Stimulated activated naive CD8-positive, alpha-beta T cell treated with anti-CD3 and anti-CD28 coated beads, Interleukin-15, amount 100 ng/mL, for 72 hours (primary cell): ENCODE measurements around the gene PRDM16.

Source experiments
- ATAC-seq: fragments of 150-1000 bp; cut with Tn5 transposase; 2 replicates; pipeline ENCODE4 v1.10.0; 2021; ENCODE audit warnings: mild to moderate bottlenecking, moderate library complexity
- DNase-seq, 2 donors: peaks; one replicate each; pipeline ENCODE4 v3.0.0; 2021 to 2022
- H3K27ac Mint-ChIP-seq, 2 donors: one replicate each; pipeline ENCODE4 v1.8.0; 2022; ENCODE audit warnings: mild to moderate bottlenecking in 2 of 2, mixed read lengths in 2 of 2, moderate library complexity in 2 of 2
- H3K27me3 Mint-ChIP-seq: one replicate; pipeline ENCODE4 v1.8.0; 2022; ENCODE audit warnings: mixed read lengths
- H3K4me1 Mint-ChIP-seq: one replicate; pipeline ENCODE4 v1.8.0; 2022; ENCODE audit warnings: mild to moderate bottlenecking, mixed read lengths
- H3K4me3 Mint-ChIP-seq, 2 donors: one replicate each; pipeline ENCODE4 v1.8.0; 2022; ENCODE audit warnings: mild to moderate bottlenecking in 2 of 2, mixed read lengths in 2 of 2, moderate library complexity in 1 of 2
- H3K9me3 Mint-ChIP-seq, 2 donors: one replicate each; pipeline ENCODE4 v1.8.0; 2022; ENCODE audit warnings: mixed read lengths in 2 of 2

The PRDM16 gene

DNA sequence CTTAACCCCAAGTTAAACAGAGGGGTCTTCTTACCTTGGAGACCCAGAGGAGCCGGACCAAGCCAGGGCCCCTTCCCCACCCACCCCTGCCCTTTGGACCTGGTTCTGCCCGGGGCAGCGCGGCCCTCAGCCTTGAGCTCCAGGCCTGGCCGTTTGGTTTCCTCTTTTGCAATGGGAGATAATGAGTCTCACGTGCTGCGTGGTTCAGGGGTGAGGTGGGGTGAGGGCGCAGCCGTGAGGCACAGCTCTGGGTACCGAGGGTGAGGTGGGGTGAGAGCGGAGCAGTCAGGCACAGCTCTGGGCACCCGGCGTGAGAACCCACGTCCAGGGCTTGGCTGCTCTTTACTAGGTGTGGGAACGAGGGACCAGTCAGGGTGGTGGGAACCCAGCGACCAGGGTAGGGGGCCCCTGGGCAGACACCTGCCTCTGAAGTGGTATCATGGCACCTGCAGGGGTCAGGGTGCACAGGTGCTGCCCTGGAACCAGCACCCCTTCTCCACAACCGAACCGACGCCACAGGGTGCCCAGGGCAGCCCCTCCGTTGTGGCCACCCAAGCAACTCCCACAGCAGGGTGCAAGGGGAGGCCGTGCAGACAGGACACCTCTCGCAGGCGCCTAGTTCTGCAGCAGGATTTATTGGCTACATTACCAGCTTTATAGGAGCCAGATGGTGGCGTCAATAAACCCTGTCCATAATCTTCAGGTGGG, 182.2 kb downstream of the PRDM16 start:
- ATAC-seq: no peak
- H3K9me3 Mint-ChIP-seq: no peaks in the 10 kb centered on the region

DNA sequence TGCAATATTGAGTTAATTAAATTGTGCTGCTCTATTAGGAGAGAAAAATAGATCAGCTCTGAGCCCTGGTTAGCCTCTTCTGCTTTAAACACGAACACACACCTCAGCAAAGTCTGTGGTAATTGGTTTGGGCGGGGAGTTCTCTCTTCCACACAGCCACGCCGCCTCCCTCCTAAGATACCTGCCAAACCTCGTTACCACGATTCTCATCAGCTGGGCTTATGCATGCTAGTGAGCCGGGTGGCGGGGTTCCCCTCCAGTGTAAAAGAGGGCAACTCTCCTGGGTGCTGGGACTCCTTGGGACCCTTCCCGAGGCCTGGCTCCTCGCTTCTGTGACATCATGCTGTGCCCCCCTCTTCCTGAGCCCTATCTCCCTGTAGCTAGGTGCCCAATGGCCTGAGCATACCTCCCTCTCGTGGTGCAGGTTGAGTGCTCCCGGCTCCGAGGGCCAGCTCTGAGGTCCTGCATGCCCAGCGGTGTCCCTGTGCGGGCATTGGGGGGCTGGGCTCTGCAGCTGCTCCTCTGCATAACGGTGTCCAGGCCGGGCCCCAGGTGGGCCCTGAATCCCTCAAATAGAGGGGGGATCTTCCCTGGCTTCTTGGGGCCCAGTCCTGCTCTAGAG, 182.9 kb downstream of the PRDM16 start:
- Mint-ChIP-seq H3K4me3 (no peak overlapping the region), H3K9me3 (no peaks in the 10 kb centered on the region), H3K4me1 (no peaks in the 10 kb centered on the region), H3K27me3 (peaks cover 29% of the 10 kb centered on the region), H3K27ac (no peak overlapping the region)
- DNase-seq: no peak
- ATAC-seq: no peak

More for the DNA sequence above, 182.2 kb downstream of the PRDM16 start:
- Mint-ChIP-seq H3K4me3 (no peak overlapping the region), H3K4me1 (no peaks in the 10 kb centered on the region), H3K27me3 (peaks cover 31% of the 10 kb centered on the region), H3K27ac (no peak overlapping the region)
- DNase-seq: no peak

DNA sequence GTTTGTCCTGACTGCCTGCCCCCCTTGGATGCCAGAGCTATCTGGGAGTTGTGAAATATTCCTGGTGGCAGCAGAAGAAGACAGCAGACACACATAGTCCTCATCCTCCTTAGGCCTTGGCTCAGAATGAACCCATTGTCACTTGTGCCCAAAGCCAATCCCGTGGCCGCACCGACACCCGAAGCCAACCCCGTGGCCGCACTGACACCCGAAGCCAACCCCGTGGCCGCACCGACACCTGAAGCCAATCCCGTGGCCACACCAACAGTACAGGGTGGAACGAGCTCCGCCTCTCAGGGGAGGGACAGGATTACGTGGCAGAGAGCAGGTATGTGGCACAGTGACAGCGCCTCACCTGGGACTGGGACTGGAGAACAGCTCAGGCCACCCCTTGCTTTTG, 186.7 kb downstream of the PRDM16 start:
- no peak for DNase-seq
- Mint-ChIP-seq H3K9me3 (peaks cover 5 to 6% of the 10 kb centered on the region in 2 donors), H3K4me1 (no peaks in the 10 kb centered on the region), H3K4me3 (no peak overlapping the region), H3K27me3 (no peaks in the 10 kb centered on the region), H3K27ac (no peak overlapping the region)
- ATAC-seq: no peak

DNA sequence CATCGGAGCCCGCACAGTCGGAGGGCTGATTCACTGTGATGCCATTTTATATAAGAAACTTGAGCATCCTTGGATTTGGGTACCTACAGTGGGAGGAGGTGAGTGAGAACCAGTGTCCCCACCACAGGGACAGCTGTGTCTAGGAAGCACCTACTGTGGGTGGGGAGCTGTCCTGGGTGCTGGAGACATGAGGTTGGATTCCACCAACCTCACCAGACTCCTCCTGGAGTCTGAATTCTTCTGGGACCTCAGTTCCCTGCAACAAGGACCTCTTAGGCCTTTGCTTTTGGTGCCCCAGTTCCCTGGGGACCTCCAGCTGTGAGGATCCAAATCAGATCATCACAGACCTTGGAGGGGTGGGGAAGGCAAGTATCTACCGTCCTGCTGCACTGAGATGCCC, 188.8 kb downstream of the PRDM16 start:
- ATAC-seq (no peak), DNase-seq (no peak)
- Mint-ChIP-seq H3K4me3 (no peak overlapping the region), H3K4me1 (no peaks in the 10 kb centered on the region), H3K27ac (no peak overlapping the region), H3K9me3 (peaks cover 6 to 8% of the 10 kb centered on the region in 2 donors), H3K27me3 (no peaks in the 10 kb centered on the region)

DNA sequence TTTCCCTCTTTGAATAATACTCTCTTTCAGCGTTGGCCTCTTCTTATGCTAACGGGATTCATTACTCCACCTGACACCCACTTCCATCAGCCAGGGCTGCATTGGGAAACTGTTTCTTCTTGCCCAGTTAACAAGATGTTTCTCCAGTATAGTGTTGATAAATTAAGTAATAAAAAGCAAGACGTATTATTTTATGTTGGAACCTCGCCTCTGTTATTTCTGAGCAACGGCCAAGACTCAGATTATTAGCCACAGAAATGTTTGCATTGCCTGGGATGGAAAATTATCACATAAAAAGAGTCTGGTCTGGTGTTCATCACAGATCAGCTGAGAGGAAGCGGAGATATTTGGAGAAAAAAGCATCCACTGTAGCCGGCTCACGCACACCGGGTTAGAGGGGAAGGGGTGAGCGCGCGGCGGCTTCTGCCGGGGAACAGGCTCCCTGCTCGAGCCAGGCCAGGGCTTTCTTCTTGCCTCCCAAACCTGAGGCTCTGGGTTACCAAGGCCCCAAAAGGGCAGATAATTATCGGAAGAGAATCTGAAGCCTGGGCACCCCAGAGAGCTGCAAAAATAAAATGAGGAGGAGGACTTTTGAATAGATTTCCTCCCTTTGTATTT, 189.5 kb downstream of the PRDM16 start:
- no peaks in the 10 kb centered on the region for H3K27me3 Mint-ChIP-seq

DNA sequence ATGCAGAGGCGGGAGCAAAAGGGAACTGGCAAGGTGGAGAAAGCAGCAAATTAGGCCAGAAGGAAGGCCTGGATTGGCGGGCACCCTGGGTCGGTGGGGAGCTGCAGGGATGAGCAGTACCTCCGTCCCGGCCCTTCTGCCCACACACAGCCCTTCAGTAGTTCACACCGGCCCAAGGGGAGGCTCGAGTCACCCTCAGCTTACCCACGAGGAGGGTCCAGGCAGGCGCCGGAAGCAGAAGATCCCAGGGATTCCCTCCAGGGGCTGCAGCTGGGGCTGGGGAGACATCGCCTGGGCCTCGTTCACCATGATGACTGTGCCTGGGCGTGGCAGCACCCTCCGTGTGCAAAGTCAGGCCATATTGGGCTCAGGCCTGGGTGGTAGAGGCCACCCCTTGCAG, 190.0 kb downstream of the PRDM16 start:
- no peak for DNase-seq

More for the DNA sequence above, 189.5 kb downstream of the PRDM16 start:
- peak overlapping the region in 1 of 2 donors; percentile 50 for H3K27ac Mint-ChIP-seq
- no peak overlapping the region for H3K4me3 Mint-ChIP-seq
- DNase-seq (no peak), ATAC-seq (no peak)
- H3K9me3 Mint-ChIP-seq: peaks cover 6 to 8% of the 10 kb centered on the region in 2 donors
- no peaks in the 10 kb centered on the region for H3K4me1 Mint-ChIP-seq

DNA sequence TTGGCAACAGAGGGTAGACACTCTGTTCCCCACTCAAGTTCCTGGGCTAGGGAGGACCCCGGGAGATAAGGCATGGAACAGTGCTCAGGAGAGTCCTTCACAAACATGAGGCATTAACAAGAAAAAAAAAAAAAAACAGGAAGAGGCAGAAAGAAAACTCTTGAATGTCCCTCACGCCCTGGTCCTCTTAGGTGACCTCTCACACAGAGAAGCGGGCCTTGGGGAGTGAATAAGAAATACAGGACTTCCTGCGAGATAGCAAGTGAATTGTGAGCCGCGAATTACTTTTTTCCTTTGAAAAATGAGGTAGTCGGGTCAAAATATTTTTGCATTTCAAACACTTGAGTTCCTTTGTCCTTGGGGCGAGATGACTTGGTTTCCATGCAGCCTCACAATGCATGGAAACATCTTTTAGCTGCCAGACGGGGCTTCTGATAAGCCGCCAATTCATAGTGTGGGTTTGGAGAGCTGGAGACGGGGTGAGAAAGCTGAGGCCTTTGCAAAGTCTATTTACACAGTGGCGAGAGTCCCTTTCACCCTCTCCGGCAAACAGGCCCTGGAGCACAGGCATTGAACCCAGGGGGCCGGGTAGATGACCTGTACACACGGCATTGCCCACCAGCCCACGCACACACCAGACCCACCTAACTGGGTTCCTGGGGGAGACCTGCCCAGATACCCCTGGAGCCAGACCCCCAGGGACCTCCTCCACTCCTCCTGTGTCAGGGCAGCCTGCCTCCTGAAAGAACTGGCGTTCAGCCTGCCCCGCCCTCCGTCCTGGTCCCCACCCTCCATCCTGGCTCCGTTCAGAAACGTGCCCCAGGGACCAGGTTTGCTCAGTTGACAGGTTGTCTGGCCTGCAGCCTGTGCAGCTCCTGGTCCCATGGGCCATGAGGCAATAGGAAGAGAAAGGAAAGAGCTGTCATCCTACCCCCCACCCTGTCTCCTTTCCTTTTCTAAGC, 192.3 kb downstream of the PRDM16 start:
- Mint-ChIP-seq H3K4me1 (no peaks in the 10 kb centered on the region), H3K4me3 (no peak overlapping the region), H3K27ac (peak overlapping the region in 1 of 2 donors; percentile 73), H3K27me3 (no peaks in the 10 kb centered on the region), H3K9me3 (peaks cover 6 to 8% of the 10 kb centered on the region in 2 donors)
- DNase-seq: no peak
- ATAC-seq: no peak

More for the DNA sequence above, 190.0 kb downstream of the PRDM16 start:
- no peak for ATAC-seq
- no peak overlapping the region for H3K4me3 Mint-ChIP-seq
- H3K9me3 Mint-ChIP-seq: peaks cover 6 to 8% of the 10 kb centered on the region in 2 donors
- H3K4me1 Mint-ChIP-seq: no peaks in the 10 kb centered on the region
- H3K27me3 Mint-ChIP-seq: no peaks in the 10 kb centered on the region
- H3K27ac Mint-ChIP-seq: no peak overlapping the region

DNA sequence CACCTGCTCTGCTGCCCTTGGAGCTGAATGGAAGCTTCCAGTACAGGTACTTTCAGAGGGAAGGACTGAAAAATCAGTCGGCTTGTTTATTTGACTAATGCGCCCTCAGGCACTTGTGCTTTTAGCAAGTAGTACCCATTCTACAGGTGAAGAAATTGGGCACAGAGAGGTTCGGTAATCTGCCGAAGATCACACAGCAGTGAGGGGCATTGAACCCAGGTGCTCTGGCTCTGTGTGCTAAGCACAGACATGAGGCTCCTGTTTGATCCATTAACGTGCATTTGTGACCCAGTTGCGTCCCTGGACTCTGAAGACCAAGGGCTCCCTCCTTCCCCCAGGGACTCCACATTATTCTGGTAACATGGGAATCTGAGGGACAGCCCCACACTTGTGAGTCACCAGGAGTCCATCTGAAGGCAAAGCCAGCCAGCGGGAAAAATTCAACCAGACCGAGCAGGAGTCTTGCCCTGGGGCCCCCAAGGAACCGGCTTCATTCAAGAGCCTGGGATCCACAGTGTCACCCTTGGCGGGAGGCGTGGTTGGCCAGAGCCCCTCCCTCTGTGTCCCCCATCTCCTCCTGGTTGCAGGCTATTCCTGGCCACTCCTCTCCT, 193.1 kb downstream of the PRDM16 start:
- H3K4me3 Mint-ChIP-seq: no peak overlapping the region
- peaks cover 6 to 8% of the 10 kb centered on the region in 2 donors for H3K9me3 Mint-ChIP-seq
- no peaks in the 10 kb centered on the region for H3K27me3 Mint-ChIP-seq
- no peak for DNase-seq
- no peaks in the 10 kb centered on the region for H3K4me1 Mint-ChIP-seq
- ATAC-seq: no peak
- peak overlapping the region in 1 of 2 donors; percentile 73 for H3K27ac Mint-ChIP-seq

DNA sequence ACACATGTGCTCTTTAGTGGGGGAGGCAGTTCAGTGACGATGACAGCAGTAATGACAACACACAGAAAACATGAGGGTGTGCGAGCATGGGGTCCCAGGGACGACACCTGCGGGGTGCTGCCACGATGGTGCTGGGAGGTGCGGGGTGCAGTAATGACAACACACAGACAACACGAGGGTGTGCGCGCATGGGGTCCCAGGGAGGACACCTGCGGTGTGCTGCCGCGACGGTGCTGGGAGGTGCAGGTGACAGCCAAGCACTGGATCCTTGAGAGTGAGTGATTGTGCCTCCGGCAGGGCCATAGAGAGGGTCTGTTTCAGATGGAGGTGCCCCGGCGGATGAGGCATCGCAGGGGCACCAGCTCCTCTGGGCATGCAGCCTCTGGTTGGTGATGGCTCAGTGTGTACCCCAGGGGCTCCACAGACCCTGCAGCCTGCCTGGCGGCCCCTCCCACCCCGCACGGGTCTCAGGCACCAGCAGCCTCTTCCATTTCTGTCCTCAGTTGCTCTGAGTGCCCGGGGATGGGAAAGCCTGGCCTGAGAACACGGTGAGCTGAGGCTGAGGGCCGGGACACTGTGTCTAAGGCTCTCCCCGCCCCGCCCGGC, 193.8 kb downstream of the PRDM16 start:
- Mint-ChIP-seq H3K9me3 (peaks cover 6 to 8% of the 10 kb centered on the region in 2 donors), H3K4me1 (no peaks in the 10 kb centered on the region), H3K27me3 (no peaks in the 10 kb centered on the region), H3K27ac (no peak overlapping the region), H3K4me3 (no peak overlapping the region)
- no peak for ATAC-seq
- DNase-seq: no peak

DNA sequence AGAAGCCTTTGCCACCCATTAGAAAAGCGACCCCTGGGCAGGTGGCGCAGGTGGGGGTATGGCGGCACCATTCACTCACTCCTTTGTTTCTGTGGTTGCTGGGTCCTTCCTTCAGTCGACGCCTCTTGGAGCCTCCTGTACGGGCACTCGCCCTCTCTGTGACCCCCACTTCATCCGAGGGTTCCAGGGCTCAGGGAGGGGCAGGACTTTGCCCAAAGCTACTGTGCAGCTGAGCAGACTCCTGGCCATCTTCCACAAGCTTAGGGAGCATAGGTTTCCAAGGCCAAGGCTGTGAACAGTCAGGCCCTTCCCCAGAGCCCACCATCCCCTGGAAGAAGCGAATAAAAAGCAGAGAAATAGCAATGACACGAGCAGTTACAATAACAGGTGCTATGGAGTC, 194.8 kb downstream of the PRDM16 start:
- H3K27me3 Mint-ChIP-seq: no peaks in the 10 kb centered on the region
- no peak overlapping the region for H3K4me3 Mint-ChIP-seq
- DNase-seq: no peak
- no peaks in the 10 kb centered on the region for H3K4me1 Mint-ChIP-seq
- no peak for ATAC-seq
- H3K27ac Mint-ChIP-seq: no peak overlapping the region
- peaks cover 6 to 8% of the 10 kb centered on the region in 2 donors for H3K9me3 Mint-ChIP-seq

DNA sequence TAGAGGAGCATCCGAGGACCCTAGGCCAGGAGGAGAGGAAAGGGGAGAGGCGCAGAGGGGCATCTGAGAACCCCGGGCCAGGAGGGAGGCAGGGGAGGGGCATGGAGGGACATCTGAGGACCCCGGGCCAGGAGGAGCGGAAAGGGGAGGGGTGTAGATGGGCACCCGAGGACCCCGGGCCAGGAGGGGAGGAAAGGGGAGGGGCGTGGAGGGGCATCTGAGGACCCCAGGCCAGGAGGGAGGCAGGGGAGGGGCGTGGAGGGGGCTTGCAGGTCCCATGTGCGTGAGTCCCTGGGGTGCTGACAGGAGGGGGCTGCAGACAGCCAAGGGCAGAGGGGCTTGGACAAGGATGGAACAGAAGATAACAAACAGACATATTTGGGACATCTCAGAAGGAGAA, 195.5 kb downstream of the PRDM16 start:
- H3K4me1 Mint-ChIP-seq: no peaks in the 10 kb centered on the region
- DNase-seq (no peak), ATAC-seq (no peak)
- no peaks in the 10 kb centered on the region for H3K27me3 Mint-ChIP-seq
- peak overlapping the region; percentile 37 to 85 for H3K27ac Mint-ChIP-seq
- H3K9me3 Mint-ChIP-seq: peaks cover 6 to 12% of the 10 kb centered on the region in 2 donors
- H3K4me3 Mint-ChIP-seq: no peak overlapping the region

DNA sequence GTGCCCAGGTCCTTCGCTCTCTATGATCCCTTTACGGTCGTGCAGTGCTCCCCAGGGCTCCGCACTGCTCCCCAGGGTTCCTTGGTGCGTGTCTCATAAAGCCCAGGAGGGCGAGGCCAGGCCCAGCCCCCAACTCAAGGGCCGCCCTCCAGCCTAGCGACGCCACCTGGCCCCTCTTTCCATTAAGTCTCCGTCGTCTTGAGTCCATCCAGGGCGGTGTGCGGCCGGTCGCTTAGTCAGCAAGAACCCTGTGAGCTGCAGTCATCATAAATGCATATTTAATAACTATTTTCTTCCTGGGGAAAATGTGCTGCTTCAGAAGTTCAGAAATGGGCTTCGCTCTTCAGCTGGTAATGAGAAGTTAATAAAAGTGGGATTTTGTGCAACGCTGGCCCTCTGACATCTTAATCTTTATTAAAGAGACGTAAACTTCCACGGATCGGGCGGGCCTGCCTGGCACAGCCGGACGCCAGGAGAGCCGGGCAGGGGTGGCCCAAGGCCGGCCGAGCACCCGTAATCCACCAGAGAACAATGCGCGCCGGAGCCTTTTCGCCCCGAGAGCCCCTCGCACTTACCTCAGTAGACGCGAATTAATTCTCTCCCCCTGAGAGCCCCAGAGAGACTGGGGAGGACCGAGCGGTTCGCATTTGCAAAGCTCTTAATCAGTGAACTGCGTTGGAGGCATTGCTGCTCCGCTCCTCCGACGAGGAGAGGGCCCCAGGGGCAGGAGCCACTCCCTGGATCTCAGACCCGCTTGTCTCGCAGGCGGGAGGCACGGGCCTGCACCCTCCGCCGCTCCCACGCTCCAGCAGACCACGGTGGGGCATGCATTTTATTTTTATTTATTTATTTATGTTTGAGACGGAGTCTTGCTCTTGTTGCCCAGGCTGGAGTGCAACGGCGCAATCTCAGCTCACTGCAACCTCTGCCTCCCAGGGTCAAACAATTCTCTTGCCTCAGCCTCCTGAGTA, 197.1 kb downstream of the PRDM16 start:
- Mint-ChIP-seq H3K27ac (no peak overlapping the region), H3K4me3 (no peak overlapping the region), H3K4me1 (no peaks in the 10 kb centered on the region), H3K9me3 (peaks cover 0 to 12% of the 10 kb centered on the region in 2 donors), H3K27me3 (no peaks in the 10 kb centered on the region)
- no peak for ATAC-seq
- DNase-seq: no peak

DNA sequence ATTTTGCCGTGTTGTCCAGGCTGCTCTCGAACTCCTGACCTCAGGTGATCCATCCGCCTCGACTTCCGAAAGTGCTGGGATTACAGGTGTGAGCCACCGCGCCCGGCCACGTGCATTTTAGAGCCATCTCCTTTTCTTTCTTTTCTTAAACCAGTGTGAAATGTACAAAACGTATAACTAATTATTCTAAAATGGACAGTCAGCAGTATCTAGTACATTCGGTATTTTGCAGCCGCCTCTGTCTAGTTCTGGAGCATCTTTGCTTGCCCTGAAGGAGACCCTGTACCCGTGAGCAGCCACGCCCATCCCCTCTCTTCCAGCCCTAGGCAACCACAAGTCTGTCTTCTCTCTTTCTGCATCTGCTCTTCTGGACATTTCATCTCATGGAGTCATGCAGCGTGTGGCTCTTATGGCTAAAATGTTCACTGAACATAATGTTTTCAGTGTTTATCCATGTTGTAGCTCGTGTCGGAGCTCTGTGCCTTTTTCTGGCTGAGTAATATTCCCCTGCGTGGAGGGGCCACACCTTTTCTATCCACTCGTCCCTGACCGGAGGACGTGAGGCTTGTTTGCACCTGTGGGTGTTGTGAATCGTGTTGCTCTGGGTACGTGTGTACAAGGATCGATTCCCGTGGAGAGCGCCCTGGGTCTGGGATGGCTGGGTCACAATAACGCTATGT, 198.0 kb downstream of the PRDM16 start:
- no peak overlapping the region for H3K27ac Mint-ChIP-seq
- H3K4me3 Mint-ChIP-seq: no peak overlapping the region
- H3K27me3 Mint-ChIP-seq: no peaks in the 10 kb centered on the region

More for the DNA sequence above, 198.0 kb downstream of the PRDM16 start:
- no peak for ATAC-seq
- H3K9me3 Mint-ChIP-seq: peaks cover 0 to 12% of the 10 kb centered on the region in 2 donors
- no peak for DNase-seq
- no peaks in the 10 kb centered on the region for H3K4me1 Mint-ChIP-seq
